BJ (cell line): Measurements from ENCODE around the gene ANO1. TPM values are rescaled to one million over a fixed set of nuclear protein-coding genes. Genes with fewer than 3 reads are reported as not detected.

Source experiments
- CTCF ChIA-PET: fragments of 350-600 bp; formaldehyde crosslinking; extraction: SDS; loops from one replicate; lab custom pipeline; 2021; ENCODE audit warnings: antibody characterized with exemption, inconsistent platforms; lab: Yijun Ruan, JAX
- POLR2A ChIA-PET: fragments of 300-600 bp; sonication (Branson Sonifier 250); formaldehyde crosslinking; extraction: SDS; loops from one replicate; lab custom pipeline; 2021; ENCODE audit warnings: antibody characterized with exemption; lab: Charles Lee
- DNase-seq: peaks from one replicate; pipeline ENCODE4 v3.0.0-alpha.2; 2011; ENCODE audit warnings: low read depth
- H3K27me3 ChIP-seq: 2 replicates; pipeline ENCODE4 v1.6.0; 2011; ENCODE audit warnings: low read length; ENCODE audit not compliant: control insufficient read depth, insufficient read depth
- H3K36me3 ChIP-seq: 2 replicates; pipeline ENCODE4 v1.5.1; 2011; ENCODE audit warnings: low read length; ENCODE audit not compliant: control insufficient read depth, insufficient read depth
- H3K4me3 ChIP-seq: 2 replicates; pipeline ENCODE4 v1.5.1; 2011; ENCODE audit warnings: low read depth, mild to moderate bottlenecking, control low read depth, low read length
- CTCF ChIP-seq: IDR thresholded peaks from 2 replicates; pipeline ENCODE4 v1.5.1; 2011; ENCODE audit warnings: low read depth, mild to moderate bottlenecking, control low read depth, inconsistent platforms, low read length, moderate library complexity; ENCODE audit not compliant: insufficient read depth
- polyA plus RNA-seq: library from polyadenylated mRNA; depleted of rRNA; stranded (reverse); fragments of >200 nt; gene quantifications from 2 replicates; pipeline ENCODE4 v1.2.3, GENCODE V29; 2011

ANO1 gene
- polyA plus RNA-seq, 1 experiment, result 0.10 TPM

DNA sequence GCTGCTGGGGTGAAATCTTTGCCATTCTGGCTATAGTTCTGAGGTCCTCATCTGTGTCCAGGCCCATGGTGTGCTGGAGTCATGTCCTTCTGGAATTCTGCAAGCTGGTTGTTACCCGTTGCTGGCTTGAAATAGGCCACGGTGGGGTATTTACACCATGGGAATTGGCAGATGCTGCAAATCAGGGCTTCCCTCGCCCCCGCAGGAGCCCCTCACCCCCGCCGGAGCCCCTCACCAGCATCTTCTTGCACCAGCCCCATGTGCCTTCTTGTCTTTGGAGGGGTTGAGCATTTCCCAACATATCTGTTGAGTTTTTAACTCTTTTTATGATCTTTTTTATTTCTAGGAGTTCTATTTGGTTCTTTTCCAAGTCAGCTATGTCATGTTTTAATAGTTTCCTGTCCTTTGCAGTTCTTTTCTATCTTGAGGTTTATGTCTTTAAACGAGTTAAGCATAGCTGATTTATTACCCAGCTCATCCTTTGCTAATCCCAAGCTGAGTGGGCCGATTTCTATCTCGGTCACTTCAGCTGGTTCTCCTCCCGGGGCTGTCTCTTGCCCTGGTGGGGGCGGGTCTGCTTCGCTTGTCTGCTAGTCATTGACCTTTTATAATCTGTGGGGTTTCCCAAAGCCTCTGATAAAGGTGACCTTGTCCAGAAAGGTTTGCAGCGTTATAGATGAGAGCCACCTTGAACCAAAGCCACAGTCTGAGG, 17.6 kb downstream of the ANO1 start:
- peaks cover 14% of the 10 kb centered on the region for H3K27me3 ChIP-seq
- CTCF ChIA-PET, result interaction anchor here (0.7 kb wide), 1 partner anchor 116 kb away, joined by 3 read pairs; no protein-coding TSS in a partner anchor
- no peak for TF ChIP-seq CTCF
- no peak overlapping the region for H3K4me3 ChIP-seq
- POLR2A ChIA-PET, result no interaction called here
- no peak for DNase-seq
- no peaks in the 10 kb centered on the region for H3K36me3 ChIP-seq

DNA sequence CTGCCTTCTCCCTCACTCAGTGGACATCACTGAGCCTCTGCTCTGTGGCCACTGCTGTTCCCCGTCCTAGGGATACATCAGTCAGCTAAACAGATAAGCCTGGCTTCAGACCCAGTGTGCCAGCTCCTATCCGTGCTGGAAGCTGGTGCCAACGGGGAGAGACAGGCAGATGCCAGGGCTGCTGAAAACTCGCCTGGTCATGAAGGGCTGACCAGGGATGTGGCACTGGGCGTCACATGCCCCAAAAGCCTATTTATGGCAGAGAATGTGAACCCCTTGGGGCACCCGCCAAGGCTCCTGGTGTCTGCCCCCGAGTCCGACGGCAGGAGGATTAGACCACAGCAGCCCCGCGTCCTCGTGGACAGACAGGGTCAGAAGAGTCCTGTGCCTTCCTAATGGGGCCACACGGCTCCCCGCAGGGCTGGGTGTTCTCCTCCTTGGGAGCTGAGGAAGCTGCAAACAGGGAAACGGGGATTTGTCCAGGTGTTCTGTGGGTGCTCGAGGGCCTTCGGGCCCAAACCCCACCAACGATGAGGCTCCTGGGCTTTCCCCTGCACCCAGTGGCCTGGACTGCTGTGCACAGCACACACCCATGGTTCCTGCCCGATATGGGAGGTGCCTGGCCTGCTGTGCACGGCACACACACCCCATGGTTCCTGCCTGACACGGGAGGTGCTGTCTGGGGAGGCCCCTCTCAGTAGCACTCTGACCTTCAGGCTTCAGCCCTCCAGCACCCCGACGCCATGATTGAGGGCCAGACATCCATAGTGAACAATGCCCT, 19.9 kb downstream of the ANO1 start:
- TF ChIP-seq CTCF, result no peak
- POLR2A ChIA-PET, result no interaction called here
- Histone ChIP-seq H3K36me3 (no peaks in the 10 kb centered on the region), H3K4me3 (no peak overlapping the region), H3K27me3 (peaks cover 10% of the 10 kb centered on the region)
- no peak for DNase-seq
- CTCF ChIA-PET, result interaction anchor here (1.0 kb wide), 1 partner anchor 98 kb away, joined by 3 read pairs; no protein-coding TSS in a partner anchor

- no peak overlapping the region for H3K4me3 ChIP-seq
- ChIA-PET CTCF (no interaction called here), POLR2A (no interaction called here)
- peaks cover 7% of the 10 kb centered on the region for H3K27me3 ChIP-seq
- DNase-seq, result no peak
- TF ChIP-seq CTCF, result no peak
- no peaks in the 10 kb centered on the region for H3K36me3 ChIP-seq
These were observed 20.8 kb downstream of the ANO1 start for GRCh38 chr11:70098936-70099335.

- POLR2A ChIA-PET, result no interaction called here
- CTCF ChIA-PET, result interaction anchor here (0.7 kb wide), 1 partner anchor 12 kb away, joined by 3 read pairs; no protein-coding TSS in a partner anchor
- no peak for DNase-seq
- no peak for TF ChIP-seq CTCF
- Histone ChIP-seq H3K36me3 (no peaks in the 10 kb centered on the region), H3K4me3 (no peak overlapping the region), H3K27me3 (peaks cover 8% of the 10 kb centered on the region)
These were observed 21.6 kb downstream of the ANO1 start for GRCh38 chr11:70099578-70100279.

DNA sequence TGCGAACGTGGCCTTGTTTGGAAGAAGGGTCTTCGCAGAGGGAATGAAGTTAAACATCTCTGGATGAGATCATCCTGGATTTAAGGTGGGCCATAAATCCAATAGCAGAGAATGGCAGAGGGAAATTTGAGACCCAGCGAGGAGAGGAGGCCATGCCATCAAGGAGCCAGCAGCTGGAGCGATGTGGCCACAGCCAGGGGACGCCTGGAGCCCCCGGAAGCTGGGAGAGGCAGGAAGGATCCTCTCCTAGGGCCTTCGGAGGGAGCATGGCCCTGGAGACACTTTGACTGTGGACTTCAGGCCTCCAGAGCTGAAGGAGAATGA, 22.1 kb downstream of the ANO1 start:
- no peak for DNase-seq
- POLR2A ChIA-PET, result no interaction called here
- Histone ChIP-seq H3K27me3 (peaks cover 8% of the 10 kb centered on the region), H3K4me3 (no peak overlapping the region), H3K36me3 (no peaks in the 10 kb centered on the region)
- CTCF ChIA-PET, result no interaction called here
- TF ChIP-seq CTCF, result no peak
